GM08714 (cell line): ENCODE results near the gene ASNSD1.
"Not testable (repeated sequence)": the region's sequence is repeated elsewhere in the genome, so short reads cannot be mapped to it uniquely, and the experiment has no call there.

Experiments used
- H3K4me3 ChIP-seq: fragments of 200-500 bp; sonication (Bioruptor generic); 2 replicates; pipeline ENCODE4 v1.5.1; 2014; ENCODE audit warnings: mild to moderate bottlenecking, low read length, inconsistent platforms
- ZNF274 ChIP-seq: IDR thresholded peaks from 2 replicates; pipeline ENCODE4 v1.6.1; 2012; ENCODE audit warnings: mild to moderate bottlenecking, low read depth, low read length

The ASNSD1 gene

DNA sequence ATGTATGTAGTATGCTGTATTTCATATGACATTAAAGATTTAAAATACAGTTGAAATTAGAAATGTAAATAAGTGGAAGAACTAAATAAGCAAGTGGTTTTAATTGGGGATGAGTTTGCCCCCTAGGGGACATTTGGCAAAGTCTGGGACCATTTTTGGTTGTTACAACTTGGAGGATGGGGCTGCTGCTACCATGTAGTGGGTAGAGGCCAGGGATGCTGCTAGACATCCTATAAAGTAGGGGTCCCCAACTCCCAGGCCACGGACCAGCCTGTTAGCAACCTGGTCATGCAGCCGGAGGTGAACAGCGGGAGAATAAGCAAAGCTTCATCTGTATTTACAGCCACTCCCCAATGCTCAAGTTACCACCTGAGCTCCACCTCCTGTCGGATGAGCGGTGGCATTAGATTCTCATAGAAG is 27.9 kb upstream of the ASNSD1 start:
- no peak for TF ChIP-seq ZNF274
- H3K4me3 ChIP-seq = no peak overlapping the region

DNA sequence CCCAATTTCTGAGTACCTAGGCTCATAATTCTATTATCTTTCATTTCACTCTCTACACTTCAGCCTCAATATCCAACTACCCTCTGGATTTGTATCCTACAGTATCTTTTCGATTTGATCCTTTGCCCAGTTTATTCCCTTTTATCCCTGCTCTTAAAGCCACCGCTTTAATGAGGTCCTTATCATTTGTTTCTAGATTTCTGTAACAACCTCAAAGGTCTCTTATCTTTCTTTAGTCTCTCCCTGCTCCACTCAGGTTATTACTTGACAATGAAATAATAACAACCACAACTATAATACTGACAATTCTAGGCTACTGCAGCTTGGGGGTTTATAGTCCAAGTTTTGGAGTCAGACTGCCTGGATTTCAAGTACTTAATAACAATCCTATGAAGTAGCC is 25.9 kb upstream of the ASNSD1 start:
- no peak overlapping the region for H3K4me3 ChIP-seq
- no peak for TF ChIP-seq ZNF274

DNA sequence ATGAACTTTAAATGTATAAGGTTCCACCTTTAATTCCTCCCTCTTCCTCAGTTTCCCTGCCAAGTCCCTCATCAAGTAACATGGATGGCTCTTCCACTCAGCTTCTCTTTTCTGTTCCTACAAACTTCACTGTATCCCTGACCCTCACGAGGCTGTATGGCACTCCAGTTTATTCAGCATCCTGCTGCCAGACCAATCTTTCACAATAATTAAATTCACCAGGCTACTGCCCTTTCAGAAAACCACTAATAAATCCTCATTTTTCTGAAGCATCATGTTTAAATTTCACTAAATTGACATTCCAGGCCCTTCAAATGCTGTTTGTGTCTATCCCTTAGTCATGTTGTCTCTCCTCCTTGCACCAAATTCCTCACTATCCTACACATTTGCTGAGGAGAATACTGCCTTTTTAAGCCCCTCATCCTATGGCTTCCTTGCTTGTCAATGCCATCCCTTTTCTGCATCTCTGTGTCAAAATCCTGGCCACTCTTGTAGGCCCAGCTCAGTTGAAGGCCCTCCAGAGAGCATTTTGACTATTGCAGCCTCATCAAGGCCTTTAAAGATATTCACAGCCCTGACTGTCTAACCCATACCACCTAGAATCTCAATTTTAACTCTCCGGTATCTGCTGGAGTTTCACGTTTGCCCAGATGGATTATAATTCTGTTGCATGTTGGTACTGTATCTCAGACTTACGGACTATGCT is 22.8 kb upstream of the ASNSD1 start:
- H3K4me3 ChIP-seq = no peak overlapping the region
- TF ChIP-seq ZNF274 = no peak

DNA sequence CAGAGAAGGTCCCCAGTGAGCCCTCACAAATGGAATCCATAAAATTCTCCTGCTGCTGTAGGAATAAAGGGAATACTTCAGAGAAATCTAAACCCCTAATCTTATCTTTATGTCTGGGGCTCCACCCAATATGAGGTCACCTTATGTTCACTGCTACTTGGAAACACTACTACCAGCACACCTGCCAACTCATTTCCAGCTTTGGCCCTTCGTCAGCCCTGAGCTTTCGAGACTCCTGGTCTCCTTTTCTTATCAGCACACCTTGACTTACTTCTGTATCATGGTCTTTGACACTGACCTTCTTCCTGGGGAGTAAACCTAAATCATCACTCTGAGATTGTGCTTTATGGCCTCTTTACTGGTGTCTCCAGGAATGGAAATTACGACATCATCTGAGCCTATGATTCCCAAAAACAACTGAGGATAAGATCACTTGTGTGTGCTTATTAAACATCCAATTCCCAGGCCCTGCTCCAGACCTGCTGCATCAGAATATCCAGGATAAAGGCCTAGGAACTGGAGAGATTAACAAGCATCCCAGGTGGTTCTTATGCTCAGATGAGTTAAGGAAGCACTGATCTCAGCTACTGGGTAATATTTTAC is 22.2 kb upstream of the ASNSD1 start:
- no peak overlapping the region for H3K4me3 ChIP-seq
- no peak for TF ChIP-seq ZNF274

DNA sequence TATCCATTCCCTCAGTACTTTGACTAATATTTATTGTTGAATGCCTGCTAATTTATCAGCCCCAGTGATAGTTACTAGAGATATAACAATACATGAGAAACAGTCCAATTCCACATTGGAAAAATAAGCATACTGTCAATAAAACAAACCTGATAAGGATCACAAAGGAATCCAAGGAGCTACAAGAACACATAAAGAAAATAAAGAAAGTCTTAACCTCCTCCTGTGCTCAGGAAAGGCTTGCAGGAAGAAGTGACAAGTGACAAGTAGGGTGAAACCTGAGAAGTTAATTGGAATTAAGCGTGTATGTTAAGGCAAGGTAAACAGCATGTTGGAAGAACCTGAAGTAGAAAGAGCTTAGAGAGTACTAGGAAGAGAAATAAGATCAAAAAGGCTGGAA is 20.3 kb upstream of the ASNSD1 start:
- TF ChIP-seq ZNF274 = no peak
- H3K4me3 ChIP-seq = no peak overlapping the region

DNA sequence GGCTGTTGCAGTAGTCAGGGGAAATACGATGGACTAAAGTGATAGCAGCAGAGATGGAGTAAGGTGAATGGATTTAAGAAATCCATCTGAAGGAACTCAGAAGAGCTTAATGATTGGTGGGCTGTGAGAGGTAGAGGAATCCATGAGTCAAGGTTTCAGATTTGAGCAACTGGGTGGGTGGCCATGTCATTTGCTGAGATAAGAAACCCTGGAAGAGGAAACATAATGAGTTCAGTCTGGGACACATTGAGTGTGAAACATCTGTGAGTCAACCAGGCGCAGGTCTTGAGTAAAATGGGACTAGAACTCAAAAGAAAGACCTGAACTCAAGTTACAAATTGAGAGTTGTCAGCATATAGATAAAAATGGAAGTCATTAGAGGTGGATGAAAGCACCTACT is 19.7 kb upstream of the ASNSD1 start:
- TF ChIP-seq ZNF274 = no peak
- H3K4me3 ChIP-seq = no peak overlapping the region

DNA sequence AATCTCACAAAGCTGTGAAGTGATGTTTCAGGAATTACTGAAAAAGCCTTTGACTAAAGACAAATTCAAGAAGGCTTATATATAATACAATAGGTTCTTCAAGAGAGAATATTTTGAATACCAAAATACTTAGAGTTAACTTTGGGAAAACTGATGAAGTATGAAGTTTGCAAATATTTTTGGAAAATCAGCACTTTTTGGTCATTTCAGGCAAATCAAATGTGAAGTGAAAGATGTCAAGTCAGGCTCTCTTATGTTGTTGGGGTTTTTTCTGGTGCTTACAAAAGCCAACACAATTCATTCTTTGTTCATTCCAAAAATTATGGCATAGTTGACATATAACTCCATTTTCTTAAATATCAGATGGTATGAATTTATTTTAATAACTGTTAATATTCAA is 14.7 kb upstream of the ASNSD1 start:
- no peak for TF ChIP-seq ZNF274
- H3K4me3 ChIP-seq = no peak overlapping the region

DNA sequence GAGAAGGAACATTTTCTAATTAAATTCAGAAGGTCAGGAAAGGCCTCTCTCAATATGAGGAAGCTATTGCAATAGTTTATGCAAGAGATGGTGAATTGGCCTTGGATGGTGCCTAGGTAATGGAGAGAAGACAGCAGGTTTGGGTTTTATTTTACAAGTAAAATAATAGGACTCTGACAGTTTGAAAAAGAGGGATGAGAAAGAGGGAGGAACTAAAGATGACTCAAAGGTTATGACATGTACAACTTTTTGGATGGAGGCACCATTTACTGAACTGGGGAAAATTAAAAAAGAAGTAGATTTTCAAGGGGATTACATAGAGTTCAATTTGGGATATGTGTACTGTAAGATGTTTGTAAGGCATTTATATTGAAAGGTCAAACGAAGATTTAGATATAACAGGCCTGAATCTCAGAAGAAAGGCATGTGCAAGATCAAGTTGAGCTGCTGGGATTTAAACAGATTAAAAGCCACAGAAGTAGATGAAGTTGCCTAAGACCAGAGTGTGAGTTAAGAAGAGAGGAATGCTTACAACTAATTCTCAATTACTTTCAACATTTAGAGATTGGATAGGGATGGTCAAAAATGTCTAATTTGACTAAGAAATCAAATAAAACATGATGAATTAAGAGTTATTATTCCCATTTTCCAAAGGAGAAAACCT is 12.3 kb upstream of the ASNSD1 start:
- H3K4me3 ChIP-seq = no peak overlapping the region
- TF ChIP-seq ZNF274 = no peak

DNA sequence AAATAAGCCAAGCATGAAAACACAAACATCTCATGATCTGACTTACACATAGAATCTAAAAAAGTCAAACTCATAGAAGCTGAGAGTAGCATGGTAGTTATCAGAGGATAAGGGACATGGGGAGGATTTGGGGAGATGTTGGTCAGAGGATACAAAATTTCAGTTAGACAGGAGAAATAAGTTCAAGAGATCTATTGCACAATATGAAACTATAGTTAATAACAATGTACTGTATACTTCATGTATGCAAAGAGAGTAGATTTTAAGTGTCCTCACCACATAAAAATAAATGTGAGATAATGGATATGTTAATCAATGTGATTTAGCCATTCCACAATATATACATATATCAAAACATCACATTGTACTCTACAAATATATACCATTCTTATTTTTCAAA is 10.0 kb upstream of the ASNSD1 start:
- no peak overlapping the region for H3K4me3 ChIP-seq
- TF ChIP-seq ZNF274 = no peak

DNA sequence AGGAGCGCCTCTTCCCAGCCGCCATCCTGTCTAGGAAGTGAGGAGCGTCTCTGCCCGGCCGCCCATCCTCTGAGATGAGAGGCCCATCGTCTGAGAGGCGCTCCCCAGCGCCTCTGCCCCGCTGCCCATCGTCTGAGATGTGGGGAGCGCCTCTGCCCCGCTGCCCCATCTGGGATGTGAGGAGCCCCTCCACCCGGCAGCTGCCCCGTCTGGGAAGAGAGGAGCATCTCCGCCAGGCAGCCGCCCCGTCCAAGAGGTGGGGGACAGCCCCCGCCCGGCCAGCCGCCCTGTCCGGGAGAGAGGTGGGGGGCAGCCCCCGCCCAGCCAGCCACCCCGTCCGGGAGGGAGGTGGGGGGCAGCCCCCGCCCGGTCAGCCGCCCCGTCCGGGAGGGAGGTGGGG is 7.8 kb upstream of the ASNSD1 start:
- not testable (repeated sequence) for H3K4me3 ChIP-seq

DNA sequence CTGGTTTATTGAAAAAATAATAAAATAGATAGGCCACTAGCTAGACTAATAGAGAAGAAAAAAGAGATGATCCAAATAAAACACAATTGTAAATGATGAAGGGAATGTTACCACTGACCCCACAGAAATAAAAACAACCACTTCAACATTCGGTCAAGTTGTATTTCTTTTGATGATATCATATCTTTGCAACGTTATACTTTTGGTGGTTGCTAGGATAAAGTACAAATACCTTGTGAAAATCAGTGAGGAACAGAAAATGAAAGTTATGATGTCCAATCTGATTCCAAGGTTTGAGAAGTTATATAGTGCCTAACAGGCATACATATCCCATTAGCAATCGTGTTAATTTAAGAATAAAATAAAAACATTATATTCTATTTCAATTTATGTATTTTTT is 6.6 kb upstream of the ASNSD1 start:
- no peak overlapping the region for H3K4me3 ChIP-seq
- no peak for TF ChIP-seq ZNF274

DNA sequence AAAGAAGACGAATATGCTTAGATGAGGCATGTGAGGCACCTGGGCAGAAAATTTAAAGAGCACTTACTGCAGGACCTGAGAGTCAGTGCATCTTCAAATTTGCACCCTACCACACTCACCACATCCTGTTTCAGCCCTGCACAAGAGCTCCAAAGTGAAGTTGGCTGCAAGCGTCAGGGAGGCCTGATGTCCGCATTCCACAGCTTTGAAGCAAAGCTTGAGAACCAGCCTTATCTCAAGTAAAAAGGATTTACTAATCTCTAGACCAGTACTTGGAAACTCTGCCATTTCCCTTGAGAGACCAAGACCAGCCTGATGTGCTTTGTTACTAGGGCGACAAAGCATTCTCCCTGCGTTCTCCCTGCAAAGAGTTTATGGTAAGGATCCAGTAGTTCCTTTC is 3.4 kb upstream of the ASNSD1 start:
- no peak overlapping the region for H3K4me3 ChIP-seq
- no peak for TF ChIP-seq ZNF274

DNA sequence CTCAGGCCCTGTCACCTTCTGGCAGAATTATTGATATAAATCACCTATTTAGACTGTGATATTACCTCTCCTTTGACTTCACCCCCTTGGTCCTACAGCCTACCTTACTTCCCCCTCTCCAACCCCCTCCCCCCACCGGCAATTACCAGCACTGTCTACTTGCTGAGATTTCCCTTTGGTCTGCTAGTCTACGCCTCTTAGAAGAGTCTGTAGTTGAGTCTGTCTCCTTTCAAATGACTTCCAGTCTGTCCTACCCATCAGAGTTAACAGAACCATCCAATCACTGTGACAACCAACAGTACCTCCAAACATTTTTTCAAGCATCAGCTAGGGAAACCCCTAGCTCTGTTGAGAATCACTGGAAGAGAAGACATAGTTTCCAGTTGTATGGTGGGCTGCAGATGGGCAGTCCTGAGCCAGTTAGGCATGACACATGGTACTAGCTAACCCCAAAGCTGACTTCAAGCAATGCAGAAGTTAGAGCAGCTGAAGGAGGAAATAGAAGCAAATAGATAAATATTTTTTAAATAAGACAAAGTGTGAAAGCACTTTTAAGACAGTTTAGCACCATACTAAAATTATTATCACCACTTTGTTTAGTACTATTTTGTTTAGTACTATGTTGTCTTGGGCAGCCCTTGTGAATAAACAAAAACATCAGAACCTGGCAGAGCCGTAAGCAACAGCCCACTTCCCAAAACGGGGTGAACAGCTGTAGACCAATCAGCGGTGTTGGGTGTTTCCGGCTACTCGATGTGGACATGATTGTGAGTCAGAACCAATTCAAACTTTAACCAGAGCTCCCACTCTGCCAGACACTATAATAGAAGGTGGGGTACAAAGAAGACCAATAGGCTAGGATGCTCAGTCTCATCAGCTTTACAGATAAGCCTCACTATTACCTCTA is 2.7 kb upstream of the ASNSD1 start:
- H3K4me3 ChIP-seq = no peak overlapping the region
- TF ChIP-seq ZNF274 = no peak

DNA sequence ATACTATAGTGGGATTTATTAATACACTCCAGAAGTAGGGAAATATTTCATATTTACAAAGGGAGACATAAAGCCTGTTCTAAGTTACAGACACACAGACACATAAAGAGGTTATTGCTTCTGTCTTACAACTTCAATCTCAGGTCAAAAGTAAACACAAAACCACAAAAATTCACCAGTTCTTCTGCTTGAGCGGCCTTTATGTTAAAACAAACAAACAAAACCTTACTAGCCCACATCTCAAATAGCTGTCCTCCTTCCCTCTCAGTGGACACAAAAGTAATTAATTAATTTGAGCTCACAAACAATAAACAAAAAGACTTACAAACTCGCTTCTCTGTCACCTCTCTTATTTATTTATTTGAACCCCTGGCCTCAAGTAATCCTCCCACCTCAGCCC is 1.5 kb upstream of the ASNSD1 start:
- TF ChIP-seq ZNF274 = no peak
- no peak overlapping the region for H3K4me3 ChIP-seq

DNA sequence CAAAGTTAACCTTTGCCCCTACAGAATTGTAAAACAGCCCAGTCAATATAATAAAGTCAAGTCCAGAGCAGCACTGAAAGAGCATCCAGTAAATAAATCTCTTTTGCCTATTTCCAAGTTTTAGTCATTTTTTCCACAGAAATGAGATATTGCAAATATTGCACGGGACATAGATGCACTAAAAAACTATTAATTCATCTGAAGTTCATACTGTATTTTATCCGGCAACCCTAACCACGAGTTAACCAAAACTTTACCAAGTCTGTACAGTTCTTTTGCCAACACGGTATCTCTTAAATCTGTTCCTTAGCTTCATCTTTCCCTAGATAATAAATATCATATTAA is 484 bp upstream of the ASNSD1 start:
- no peak for TF ChIP-seq ZNF274
- H3K4me3 ChIP-seq = no peak overlapping the region
